IMR-90 (cell line): ENCODE results near the gene PIEZO1.

ENCODE experiments used
- CTCF ChIP-seq: conservative IDR thresholded peaks from 2 replicates; pipeline ENCODE4 v1.5.1; 2012; ENCODE audit warnings: mild to moderate bottlenecking, low read depth, low read length, improper control_type of control experiment
- FOS ChIP-seq: fragments of 150-350 bp; IDR thresholded peaks from 2 replicates; pipeline ENCODE4 v1.6.1; 2016; ENCODE audit warnings: low read depth, low read length
- MAZ ChIP-seq: IDR thresholded peaks from 2 replicates; pipeline ENCODE4 v1.6.1; 2012; ENCODE audit warnings: low read depth, mild to moderate bottlenecking, low read length, improper control_type of control experiment, moderate library complexity, borderline replicate concordance
- POLR2A ChIP-seq: IDR thresholded peaks from 2 replicates; pipeline ENCODE4 v1.6.1; 2012; ENCODE audit warnings: mild to moderate bottlenecking, low read depth, low read length
- RFX5 ChIP-seq: IDR thresholded peaks from 2 replicates; pipeline ENCODE4 v1.8.0; 2012; ENCODE audit warnings: low read depth, mild to moderate bottlenecking, low read length, moderate library complexity
- SMC3 ChIP-seq: fragments of 150-350 bp; IDR thresholded peaks from 2 replicates; pipeline ENCODE4 v1.6.1; 2016; ENCODE audit warnings: low read depth, mild to moderate bottlenecking, antibody characterized with exemption, low read length, moderate library complexity
- USF2 ChIP-seq: fragments of 150-350 bp; IDR thresholded peaks from 2 replicates; pipeline ENCODE4 v1.6.1; 2017; ENCODE audit warnings: mild to moderate bottlenecking, antibody characterized with exemption, low read length, low read depth

- TF ChIP-seq CTCF (no peak), USF2 (no peak), POLR2A (no peak), RFX5 (no peak), FOS (no peak), SMC3 (no peak), MAZ (no peak)
Observed at GRCh38 chr16:88721815-88722755, 62.9 kb downstream of the PIEZO1 start.
